OCI-LY1 (cell line): ENCODE results near the gene TERF2IP.

Experiments
- H2AFZ ChIP-seq: fragments of 200-600 bp; sonication (generic), shearing (Covaris generic); 2 replicates; pipeline ENCODE4 v1.6.0; 2014; ENCODE audit warnings: antibody characterized with exemption, mild to moderate bottlenecking, low read length
- H3F3A ChIP-seq: fragments of 200-600 bp; sonication (generic), shearing (Covaris generic); 2 replicates; pipeline ENCODE4 v1.6.0; 2014; ENCODE audit warnings: mild to moderate bottlenecking, antibody characterized with exemption, low read length, moderate library complexity; ENCODE audit not compliant: insufficient read depth
- H3K27ac ChIP-seq: fragments of 200-600 bp; sonication (generic); 2 replicates; pipeline ENCODE4 v1.5.1; 2014; ENCODE audit warnings: low read length, mixed run types, mild to moderate bottlenecking, low read depth; ENCODE audit not compliant: poor library complexity, severe bottlenecking
- H3K27me3 ChIP-seq: fragments of 200-600 bp; sonication (generic); 2 replicates; pipeline ENCODE4 v1.6.0; 2014; ENCODE audit warnings: antibody characterized with exemption, mild to moderate bottlenecking, low read length, moderate library complexity; ENCODE audit not compliant: insufficient read depth
- H3K36me3 ChIP-seq: fragments of 200-600 bp; sonication (generic); 2 replicates; pipeline ENCODE4 v1.6.1; 2014; ENCODE audit warnings: mild to moderate bottlenecking, antibody characterized with exemption, low read length, moderate library complexity, mixed read lengths; ENCODE audit not compliant: insufficient read depth
- H3K4me1 ChIP-seq: fragments of 200-600 bp; sonication (generic); 2 replicates; pipeline ENCODE4 v1.5.1; 2014; ENCODE audit warnings: mild to moderate bottlenecking, low read length, moderate library complexity; ENCODE audit not compliant: insufficient read depth, severe bottlenecking
- H3K4me2 ChIP-seq: fragments of 200-600 bp; sonication (generic), shearing (Covaris generic); 2 replicates; pipeline ENCODE4 v1.6.1; 2014; ENCODE audit warnings: low read length
- H3K4me3 ChIP-seq: fragments of 200-600 bp; sonication (generic); 2 replicates; pipeline ENCODE4 v1.5.1; 2014; ENCODE audit warnings: low read length, low read depth, mild to moderate bottlenecking, mixed read lengths; ENCODE audit not compliant: poor library complexity, severe bottlenecking
- H3K79me2 ChIP-seq: fragments of 200-600 bp; shearing (Covaris generic); 2 replicates; pipeline ENCODE4 v1.6.1; 2016; ENCODE audit warnings: mixed run types, low read length, mixed read lengths; ENCODE audit not compliant: insufficient read depth
- H3K9ac ChIP-seq: fragments of 200-600 bp; sonication (generic), shearing (Covaris generic); 2 replicates; pipeline ENCODE4 v1.6.1; 2014; ENCODE audit warnings: mild to moderate bottlenecking, low read length, mixed read lengths
- H3K9me2 ChIP-seq: fragments of 200-600 bp; sonication (generic), shearing (Covaris generic); 2 replicates; pipeline ENCODE4 v1.6.1; 2014; ENCODE audit warnings: low read depth, mild to moderate bottlenecking, low read length, mixed read lengths
- H3K9me3 ChIP-seq: fragments of 200-600 bp; shearing (Covaris generic); 2 replicates; pipeline ENCODE4 v1.6.1; 2014; ENCODE audit warnings: low read length, mixed read lengths
- H4K20me1 ChIP-seq: fragments of 200-600 bp; sonication (generic), shearing (Covaris generic); 2 replicates; pipeline ENCODE4 v1.6.0; 2016; ENCODE audit warnings: mild to moderate bottlenecking, low read length; ENCODE audit not compliant: insufficient read depth
- CTCF ChIP-seq: fragments of 200-600 bp; sonication (generic), shearing (Covaris generic); IDR thresholded peaks from 2 replicates; pipeline ENCODE4 v1.5.1; 2017; ENCODE audit warnings: mild to moderate bottlenecking, antibody characterized with exemption, low read length, moderate library complexity, mixed read lengths
- EZH2 ChIP-seq: fragments of 200-600 bp; sonication (generic), shearing (Covaris generic); IDR thresholded peaks from 2 replicates; pipeline ENCODE4 v1.8.0; 2017; ENCODE audit warnings: borderline replicate concordance, mixed run types, mild to moderate bottlenecking, antibody characterized with exemption, low read length, moderate library complexity, mixed read lengths

TERF2IP gene

GRCh38 chr16:75660726-75661302 lies 13.2 kb downstream of the TERF2IP start:
- no peaks in the 10 kb centered on the region for H3F3A ChIP-seq
- H4K20me1 ChIP-seq: no peaks in the 10 kb centered on the region
- no peaks in the 10 kb centered on the region for H3K27me3 ChIP-seq
- H3K9me3 ChIP-seq: no peaks in the 10 kb centered on the region
- no peak overlapping the region for H3K4me3 ChIP-seq
- H3K4me2 ChIP-seq: no peak overlapping the region
- TF ChIP-seq EZH2 (no peak), CTCF (no peak)
- H2AFZ ChIP-seq: no peak overlapping the region
- H3K9ac ChIP-seq: no peak overlapping the region
- H3K36me3 ChIP-seq: peaks cover 33% of the 10 kb centered on the region
- H3K9me2 ChIP-seq: no peaks in the 10 kb centered on the region
- H3K27ac ChIP-seq: no peak overlapping the region
- H3K4me1 ChIP-seq: no peaks in the 10 kb centered on the region
- no peaks in the 10 kb centered on the region for H3K79me2 ChIP-seq

- Histone ChIP-seq H4K20me1 (no peaks in the 10 kb centered on the region), H3K9ac (no peak overlapping the region), H3K9me3 (no peaks in the 10 kb centered on the region), H3K27ac (no peak overlapping the region), H3K27me3 (no peaks in the 10 kb centered on the region), H3K36me3 (no peaks in the 10 kb centered on the region), H3K79me2 (no peaks in the 10 kb centered on the region), H2AFZ (no peak overlapping the region), H3F3A (no peaks in the 10 kb centered on the region), H3K4me2 (no peak overlapping the region), H3K9me2 (no peaks in the 10 kb centered on the region), H3K4me1 (no peaks in the 10 kb centered on the region), H3K4me3 (no peak overlapping the region)
- TF ChIP-seq CTCF: no peak
- TF ChIP-seq EZH2: no peak
These were observed 19.9 kb downstream of the TERF2IP start for GRCh38 chr16:75667503-75667902.

GRCh38 chr16:75676909-75677308 lies 29.3 kb downstream of the TERF2IP start, which contains the start of gene CPHXL2:
CPHXL2 (minus strand) TSS chr16:75677009; CDS start chr16:75676999, 10 bp downstream.
- Histone ChIP-seq H2AFZ (no peak within 1 kb of the TSS), H3K27ac (no peak within 1 kb of the TSS), H3K4me3 (no peak within 1 kb of the TSS), H3K4me2 (no peak within 1 kb of the TSS), H3K9me2 (no peaks in the 10 kb centered on the region), H4K20me1 (no peaks in the 10 kb centered on the region), H3K4me1 (no peaks in the 10 kb centered on the region), H3K36me3 (no peaks in the 10 kb centered on the region), H3F3A (no peaks in the 10 kb centered on the region), H3K27me3 (no peaks in the 10 kb centered on the region), H3K9me3 (no peaks in the 10 kb centered on the region), H3K79me2 (no peaks in the 10 kb centered on the region), H3K9ac (no peak within 1 kb of the TSS)
- no peak for TF ChIP-seq CTCF
- TF ChIP-seq EZH2: no peak
